ENCODE results near the gene MCOLN1.
A peak's percentile ranks its signal among the peaks of the same experiment; 100 is the strongest.
"Not testable (repeated sequence)": the region's sequence is repeated elsewhere in the genome, so short reads cannot be mapped to it uniquely, and the experiment has no call there.

The MCOLN1 gene

GRCh38 chr19:7544626-7545025 is 22.2 kb downstream of the MCOLN1 start:
- no peak for DNase-seq

- no peak for DNase-seq
Measured at GRCh38 chr19:7545300-7545699, 22.9 kb downstream of the MCOLN1 start.

- no peak for DNase-seq
Measured at GRCh38 chr19:7545904-7546303, 23.5 kb downstream of the MCOLN1 start.

GRCh38 chr19:7547159-7547558 is 24.7 kb downstream of the MCOLN1 start:
- no peak for DNase-seq

- no peak for DNase-seq
Measured at GRCh38 chr19:7549429-7550148, 27.2 kb downstream of the MCOLN1 start.

DNA sequence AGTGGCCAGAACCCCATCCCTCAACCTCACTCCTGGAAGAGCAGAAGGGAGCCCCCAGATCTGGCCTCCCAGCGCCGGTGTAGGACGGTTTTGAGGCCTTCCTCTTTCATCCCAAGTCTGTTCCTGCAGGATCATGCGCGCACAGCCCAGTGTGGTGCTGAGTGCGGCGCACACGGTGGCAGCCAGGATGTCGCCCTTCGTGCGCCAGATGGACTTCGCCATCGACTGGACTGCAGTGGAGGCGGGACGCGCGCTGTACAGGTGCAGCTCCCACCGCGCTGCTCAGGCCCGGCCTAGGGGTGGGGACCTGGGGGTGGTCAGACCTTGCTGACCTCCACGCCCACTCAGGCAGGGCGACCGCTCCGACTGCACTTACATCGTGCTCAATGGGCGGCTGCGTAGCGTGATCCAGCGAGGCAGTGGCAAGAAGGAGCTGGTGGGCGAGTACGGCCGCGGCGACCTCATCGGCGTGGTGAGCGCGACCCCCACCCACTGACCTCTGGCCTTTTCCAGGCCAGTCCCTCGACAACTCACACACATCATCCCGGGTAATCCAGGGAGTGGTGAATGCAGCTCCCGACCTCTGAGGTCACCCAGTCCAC is 27.8 kb downstream of the MCOLN1 start:
- DNase-seq = no peak

DNA sequence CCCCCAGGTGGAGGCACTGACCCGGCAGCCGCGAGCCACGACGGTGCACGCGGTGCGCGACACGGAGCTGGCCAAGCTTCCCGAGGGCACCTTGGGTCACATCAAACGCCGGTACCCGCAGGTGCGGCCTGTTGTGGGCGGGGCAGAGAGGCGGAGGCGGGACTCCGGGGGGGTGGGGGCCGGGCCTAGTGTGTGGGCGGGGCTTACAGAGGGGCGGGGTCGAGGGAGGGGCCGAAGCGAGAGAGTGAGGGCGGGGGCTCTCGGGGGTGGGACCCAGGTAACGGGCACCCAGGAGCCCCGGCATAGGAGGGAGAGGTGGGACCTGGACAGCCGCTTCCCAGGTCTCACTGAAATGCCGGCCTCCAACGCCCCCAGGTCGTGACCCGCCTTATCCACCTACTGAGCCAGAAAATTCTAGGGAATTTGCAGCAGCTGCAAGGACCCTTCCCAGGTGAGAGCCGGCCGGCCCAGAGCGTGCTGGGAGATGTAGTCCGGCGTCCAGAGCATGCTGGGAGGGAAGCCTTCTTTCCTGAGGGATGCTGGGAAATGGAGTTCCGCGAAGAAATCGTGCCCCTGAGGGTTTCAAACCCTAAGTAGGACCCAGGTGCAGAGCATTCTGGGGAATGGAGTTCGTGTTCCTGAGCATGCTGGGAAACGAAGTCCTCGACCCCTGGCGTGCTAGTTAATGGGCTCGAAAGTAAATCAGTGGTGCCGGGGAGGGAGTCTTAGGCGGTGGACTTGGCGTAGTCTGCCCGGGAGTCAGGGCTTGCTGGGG is 28.8 kb downstream of the MCOLN1 start:
- peak; percentile 38 for DNase-seq

DNA sequence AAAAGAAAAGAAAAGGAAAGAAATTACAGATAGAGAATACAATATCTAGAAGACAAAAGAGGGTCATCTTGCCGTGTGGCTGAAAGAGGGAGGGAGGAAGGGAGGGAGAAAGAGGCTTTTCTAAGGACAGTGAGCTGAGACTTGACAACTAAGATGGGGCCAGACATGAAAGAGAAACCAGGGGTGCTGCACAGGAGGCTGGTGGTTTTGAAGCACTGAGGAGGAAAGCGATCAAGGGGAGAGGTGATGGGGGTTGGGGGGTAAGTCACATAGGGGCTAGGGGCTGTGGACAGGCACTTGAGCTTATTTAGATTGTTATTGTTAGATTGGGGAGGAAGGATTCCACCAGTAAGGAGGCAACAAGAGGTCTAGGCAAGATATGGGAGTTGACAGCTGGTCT is 30.4 kb downstream of the MCOLN1 start:
- no peak for DNase-seq

GRCh38 chr19:7554565-7554964 is 32.1 kb downstream of the MCOLN1 start:
- no peak for DNase-seq

DNA sequence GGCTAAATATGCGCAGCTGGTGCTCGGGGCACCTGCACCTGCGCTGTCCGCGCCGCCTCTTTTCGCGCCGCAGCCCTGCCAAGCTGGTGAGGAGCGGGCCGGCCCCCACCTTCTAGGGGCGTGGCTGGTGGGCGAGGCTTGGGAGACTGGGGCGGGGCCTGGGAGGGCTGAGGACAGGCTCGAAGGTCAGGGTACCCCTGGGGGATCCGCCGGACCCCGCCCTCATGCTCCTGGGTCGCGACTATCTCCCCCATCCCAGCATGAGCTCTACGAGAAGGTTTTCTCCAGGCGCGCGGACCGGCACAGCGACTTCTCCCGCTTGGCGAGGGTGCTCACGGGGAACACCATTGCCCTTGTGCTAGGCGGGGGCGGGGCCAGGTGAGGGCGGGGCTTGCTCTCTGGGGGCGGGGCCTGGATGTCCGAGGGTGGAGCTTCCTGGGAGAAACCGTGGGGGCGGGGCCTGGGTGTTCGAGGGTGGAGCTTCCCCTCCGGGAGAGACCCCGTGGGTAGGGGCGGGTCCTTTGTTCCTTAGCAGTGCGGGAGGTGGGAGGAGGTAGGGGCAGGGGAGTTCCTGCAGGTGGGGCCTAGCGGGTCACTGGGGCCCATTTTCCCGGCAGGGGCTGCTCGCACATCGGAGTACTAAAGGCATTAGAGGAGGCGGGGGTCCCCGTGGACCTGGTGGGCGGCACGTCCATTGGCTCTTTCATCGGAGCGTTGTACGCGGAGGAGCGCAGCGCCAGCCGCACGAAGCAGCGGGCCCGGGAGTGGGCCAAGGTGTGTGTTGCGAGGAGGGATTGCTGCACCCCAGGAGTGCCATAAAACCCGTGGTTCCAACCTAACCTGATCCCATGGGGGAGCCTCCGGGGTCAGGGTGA is 32.8 kb downstream of the MCOLN1 start:
- peak; percentile 17 for DNase-seq

DNA sequence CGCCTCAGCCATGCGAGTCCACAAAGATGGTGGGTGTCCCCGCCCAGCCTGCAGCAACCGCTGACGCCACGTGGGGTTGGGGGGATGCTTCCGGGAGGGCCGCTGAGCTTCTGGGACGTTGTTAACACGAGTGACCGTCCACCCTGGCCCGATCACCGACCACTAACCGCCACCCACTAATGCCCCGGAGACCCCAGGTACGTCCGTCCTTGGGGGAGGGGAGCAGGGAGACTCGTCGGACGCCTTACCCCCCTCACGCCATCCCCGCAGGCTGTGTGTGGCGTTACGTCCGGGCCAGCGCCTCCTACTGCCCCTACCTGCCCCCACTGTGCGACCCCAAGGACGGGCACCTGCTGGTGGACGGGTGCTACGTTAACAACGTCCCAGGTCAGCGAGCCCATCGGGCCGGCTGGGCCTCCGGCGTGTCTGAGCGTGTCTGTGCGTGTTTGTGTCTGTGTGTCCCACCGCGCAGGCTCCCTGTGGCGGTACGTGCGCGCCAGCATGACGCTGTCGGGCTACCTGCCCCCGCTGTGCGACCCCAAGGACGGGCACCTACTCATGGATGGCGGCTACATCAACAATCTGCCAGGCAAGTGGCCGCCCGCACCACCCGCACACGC is 34.4 kb downstream of the MCOLN1 start:
- DNase-seq = no peak

DNA sequence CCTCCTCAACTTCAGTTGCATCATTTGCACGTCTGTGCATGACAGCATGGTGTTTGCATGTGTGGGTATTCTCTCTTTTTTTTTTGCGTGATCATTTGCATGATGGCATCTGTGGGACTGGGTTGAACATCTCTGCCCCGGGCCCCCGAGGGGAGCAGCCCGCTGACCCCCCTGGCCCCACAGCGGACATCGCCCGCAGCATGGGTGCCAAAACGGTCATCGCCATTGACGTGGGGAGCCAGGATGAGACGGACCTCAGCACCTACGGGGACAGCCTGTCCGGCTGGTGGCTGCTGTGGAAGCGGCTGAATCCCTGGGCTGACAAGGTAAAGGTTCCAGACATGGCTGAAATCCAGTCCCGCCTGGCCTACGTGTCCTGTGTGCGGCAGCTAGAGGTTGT is 36.2 kb downstream of the MCOLN1 start:
- DNase-seq = no peak

- no peak for DNase-seq
Measured at GRCh38 chr19:7559102-7559501, 36.7 kb downstream of the MCOLN1 start.

DNA sequence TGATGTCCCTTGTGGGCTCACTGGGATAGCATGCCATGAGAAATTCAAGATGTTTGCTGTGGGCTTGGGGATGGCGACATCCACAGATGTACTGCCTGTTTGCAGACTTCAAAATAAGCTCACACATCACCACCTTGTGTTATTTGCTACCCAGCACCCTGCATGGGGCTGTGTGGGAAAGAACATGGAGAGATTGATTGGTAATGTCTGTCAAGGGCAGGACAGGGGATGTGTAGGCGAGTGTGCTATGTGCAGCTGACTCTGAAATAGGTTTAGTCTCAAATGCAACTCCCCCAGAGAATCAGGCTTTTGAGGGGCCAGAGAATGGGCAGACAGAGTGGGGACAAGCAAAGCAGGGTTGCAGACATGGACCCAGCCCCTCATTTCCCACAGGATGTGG is 37.8 kb downstream of the MCOLN1 start:
- DNase-seq = no peak

- DNase-seq = no peak
Measured at GRCh38 chr19:7561325-7561724, 38.9 kb downstream of the MCOLN1 start.

GRCh38 chr19:7562646-7563393 is 40.4 kb downstream of the MCOLN1 start:
- DNase-seq = no peak

- DNase-seq = no peak
Measured at GRCh38 chr19:7564866-7565265, 42.4 kb downstream of the MCOLN1 start.

DNA sequence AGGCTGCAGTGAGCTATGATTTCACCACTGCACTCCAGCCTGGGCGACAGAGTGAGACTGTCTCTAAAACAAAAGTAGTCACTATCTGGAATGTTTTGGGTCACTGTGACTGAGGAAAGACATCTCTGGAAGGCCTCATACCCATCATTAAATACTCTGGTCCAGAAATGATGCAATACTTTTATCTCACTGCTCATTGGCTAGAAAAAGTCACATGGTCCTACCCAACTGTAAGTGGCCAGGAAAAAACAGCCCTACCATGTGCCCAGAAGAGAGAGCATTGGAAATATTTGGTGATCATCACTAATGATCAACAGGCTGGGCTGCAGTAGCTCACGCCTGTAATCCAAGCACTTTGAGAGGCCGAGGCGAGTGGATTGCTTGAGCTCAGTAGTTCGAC is 42.9 kb downstream of the MCOLN1 start:
- no peak for DNase-seq

DNA sequence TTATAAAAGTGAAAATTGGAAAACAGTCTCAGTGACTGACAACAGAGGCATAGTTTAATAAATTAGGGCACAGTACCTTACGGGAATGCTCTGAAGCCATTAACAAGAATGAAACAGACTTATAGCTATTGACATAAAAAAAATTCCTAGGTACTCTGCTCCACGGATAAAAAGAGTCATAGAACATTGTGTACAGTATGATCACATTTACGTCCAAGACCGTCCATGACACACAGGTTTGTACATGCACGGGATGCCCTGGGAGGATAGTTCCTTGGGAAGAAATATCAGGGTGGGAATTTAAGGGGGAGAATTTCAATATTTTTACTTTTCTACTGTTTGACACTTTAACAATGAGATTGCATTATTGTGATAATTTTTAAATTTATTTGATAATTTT is 48.3 kb downstream of the MCOLN1 start:
- DNase-seq = no peak

DNA sequence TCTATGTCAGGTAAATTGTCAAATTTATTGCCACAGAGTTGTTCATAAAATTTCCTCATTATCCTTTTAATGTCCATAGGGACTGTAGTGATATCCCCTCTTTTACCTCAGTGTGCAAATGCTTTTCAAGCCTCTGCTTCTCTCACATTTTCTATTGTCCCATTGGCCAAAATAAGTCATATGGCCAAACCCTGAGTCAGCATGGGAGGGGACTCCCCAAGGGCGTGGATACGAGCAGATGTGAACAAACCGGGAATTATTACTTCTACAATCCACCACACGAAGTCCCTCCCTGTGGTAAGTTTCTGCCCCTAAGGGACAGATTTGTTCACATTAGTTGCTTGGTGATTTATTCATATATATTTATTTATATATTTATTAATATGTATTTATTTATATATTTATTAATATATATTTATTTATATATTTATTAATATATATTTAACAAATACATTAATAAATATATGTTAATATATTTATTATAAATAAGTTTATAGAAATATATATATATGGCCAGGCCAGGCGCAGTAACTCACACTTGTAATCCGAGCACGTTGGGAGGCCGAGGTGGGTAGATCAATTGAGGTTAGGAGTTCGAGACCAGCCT is 53.1 kb downstream of the MCOLN1 start:
- DNase-seq = no peak

- DNase-seq = not testable (repeated sequence)
Measured at GRCh38 chr19:7577422-7577821, 55.0 kb downstream of the MCOLN1 start.
